ENCODE measurements around the gene RNF157.

DNA sequence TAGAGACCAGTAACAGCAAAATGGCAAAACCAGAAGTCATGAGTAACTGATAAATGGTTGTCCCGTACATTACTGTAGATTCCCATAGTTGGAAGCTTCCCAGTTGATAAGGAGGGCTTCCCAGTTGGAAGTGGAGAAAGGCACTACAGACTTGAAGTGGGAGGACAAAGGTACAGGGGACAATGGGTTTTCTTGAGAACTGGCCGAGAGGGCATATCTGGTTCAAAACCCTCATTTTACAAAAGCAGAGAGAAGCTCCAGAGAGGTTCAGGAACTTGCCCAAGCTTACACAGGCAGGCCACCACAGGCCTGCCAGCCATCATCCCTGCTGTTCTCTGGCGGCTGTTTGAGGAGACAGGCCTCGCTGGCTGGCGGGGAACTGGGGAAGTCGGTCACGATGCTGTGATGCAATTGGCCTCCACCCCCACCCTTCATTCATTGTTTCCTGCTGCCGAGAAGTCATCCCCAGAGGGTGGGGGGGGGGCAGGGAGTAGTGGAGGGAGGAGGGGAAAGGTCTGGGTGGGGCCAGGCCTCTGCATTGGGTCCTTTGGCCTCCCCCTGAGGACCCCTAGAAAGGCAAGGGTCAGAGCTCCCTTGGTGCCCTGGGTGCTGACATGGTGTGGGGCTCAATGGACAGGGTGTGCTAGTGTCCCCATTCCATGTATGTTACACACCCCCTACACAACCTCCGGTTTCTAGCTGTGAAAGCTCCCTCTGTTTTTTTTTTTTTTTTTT is 27.9 kb upstream of the RNF157 start:
- TF ChIP-seq, protein P1, sequence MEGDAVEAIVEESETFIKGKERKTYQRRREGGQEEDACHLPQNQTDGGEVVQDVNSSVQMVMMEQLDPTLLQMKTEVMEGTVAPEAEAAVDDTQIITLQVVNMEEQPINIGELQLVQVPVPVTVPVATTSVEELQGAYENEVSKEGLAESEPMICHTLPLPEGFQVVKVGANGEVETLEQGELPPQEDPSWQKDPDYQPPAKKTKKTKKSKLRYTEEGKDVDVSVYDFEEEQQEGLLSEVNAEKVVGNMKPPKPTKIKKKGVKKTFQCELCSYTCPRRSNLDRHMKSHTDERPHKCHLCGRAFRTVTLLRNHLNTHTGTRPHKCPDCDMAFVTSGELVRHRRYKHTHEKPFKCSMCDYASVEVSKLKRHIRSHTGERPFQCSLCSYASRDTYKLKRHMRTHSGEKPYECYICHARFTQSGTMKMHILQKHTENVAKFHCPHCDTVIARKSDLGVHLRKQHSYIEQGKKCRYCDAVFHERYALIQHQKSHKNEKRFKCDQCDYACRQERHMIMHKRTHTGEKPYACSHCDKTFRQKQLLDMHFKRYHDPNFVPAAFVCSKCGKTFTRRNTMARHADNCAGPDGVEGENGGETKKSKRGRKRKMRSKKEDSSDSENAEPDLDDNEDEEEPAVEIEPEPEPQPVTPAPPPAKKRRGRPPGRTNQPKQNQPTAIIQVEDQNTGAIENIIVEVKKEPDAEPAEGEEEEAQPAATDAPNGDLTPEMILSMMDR (IDR thresholded peaks at IDR 0.05) = no peak
- peak in 1 of 2 donors; percentile 34 for TF ChIP-seq POLR2A (IDR thresholded peaks at IDR 0.05)

All from heart left ventricle (tissue), 13 donors.